Endothelial cell (in vitro differentiated cells): ENCODE measurements around the gene SPACA9. TPM values are rescaled to one million over a fixed set of nuclear protein-coding genes. Genes with fewer than 3 reads are reported as not detected.

Experiments
- DNase-seq: peaks from one replicate; pipeline ENCODE4 v3.0.0; 2021; ENCODE audit warnings: low spot score
- H3K27ac Mint-ChIP-seq: one replicate; pipeline ENCODE4 v1.8.0; 2021; ENCODE audit warnings: mixed read lengths, inconsistent platforms; ENCODE audit not compliant: unreplicated experiment
- H3K27me3 Mint-ChIP-seq: one replicate; pipeline ENCODE4 v1.8.0; 2021; ENCODE audit warnings: mild to moderate bottlenecking, moderate library complexity, mixed read lengths, inconsistent platforms; ENCODE audit not compliant: unreplicated experiment
- H3K36me3 Mint-ChIP-seq: one replicate; pipeline ENCODE4 v1.8.0; 2021; ENCODE audit warnings: mild to moderate bottlenecking, low read depth, mixed read lengths, inconsistent platforms; ENCODE audit not compliant: unreplicated experiment
- H3K4me1 Mint-ChIP-seq: one replicate; pipeline ENCODE4 v1.8.0; 2021; ENCODE audit warnings: mild to moderate bottlenecking, mixed read lengths, inconsistent platforms; ENCODE audit not compliant: unreplicated experiment
- H3K4me3 Mint-ChIP-seq: one replicate; pipeline ENCODE4 v1.8.0; 2021; ENCODE audit warnings: mild to moderate bottlenecking, mixed read lengths, inconsistent platforms; ENCODE audit not compliant: unreplicated experiment
- H3K9me3 Mint-ChIP-seq: one replicate; pipeline ENCODE4 v1.8.0; 2021; ENCODE audit warnings: mixed read lengths, inconsistent platforms; ENCODE audit not compliant: unreplicated experiment
- total RNA-seq: library from RNA; stranded (reverse); fragmentation: NEBNext Ultra II Directional; extraction: Animal tissue kit (Norgen Biotek cat#: 25700); gene quantifications from one replicate; pipeline ENCODE4 v1.2.1, GENCODE V29; 2021; ENCODE audit not compliant: unreplicated experiment
- TF ChIP-seq, protein P1 (sequence below): fragments of 200-600 bp; sonication (generic); IDR thresholded peaks from one replicate; pipeline ENCODE4 v1.5.0; 2021; ENCODE audit warnings: antibody characterized with exemption; ENCODE audit not compliant: unreplicated experiment

Gene SPACA9
- total RNA-seq, 1 donor from 2014 or later = 2.7 TPM

GRCh38 chr9:132855904-132856303 lies 22.8 kb upstream of the SPACA9 start:
- Mint-ChIP-seq H3K36me3 (no peaks in the 10 kb centered on the region), H3K9me3 (no peaks in the 10 kb centered on the region), H3K4me3 (no peak overlapping the region), H3K27ac (no peak overlapping the region), H3K4me1 (peaks cover 14% of the 10 kb centered on the region), H3K27me3 (peaks cover 9% of the 10 kb centered on the region)
- TF ChIP-seq, protein P1, sequence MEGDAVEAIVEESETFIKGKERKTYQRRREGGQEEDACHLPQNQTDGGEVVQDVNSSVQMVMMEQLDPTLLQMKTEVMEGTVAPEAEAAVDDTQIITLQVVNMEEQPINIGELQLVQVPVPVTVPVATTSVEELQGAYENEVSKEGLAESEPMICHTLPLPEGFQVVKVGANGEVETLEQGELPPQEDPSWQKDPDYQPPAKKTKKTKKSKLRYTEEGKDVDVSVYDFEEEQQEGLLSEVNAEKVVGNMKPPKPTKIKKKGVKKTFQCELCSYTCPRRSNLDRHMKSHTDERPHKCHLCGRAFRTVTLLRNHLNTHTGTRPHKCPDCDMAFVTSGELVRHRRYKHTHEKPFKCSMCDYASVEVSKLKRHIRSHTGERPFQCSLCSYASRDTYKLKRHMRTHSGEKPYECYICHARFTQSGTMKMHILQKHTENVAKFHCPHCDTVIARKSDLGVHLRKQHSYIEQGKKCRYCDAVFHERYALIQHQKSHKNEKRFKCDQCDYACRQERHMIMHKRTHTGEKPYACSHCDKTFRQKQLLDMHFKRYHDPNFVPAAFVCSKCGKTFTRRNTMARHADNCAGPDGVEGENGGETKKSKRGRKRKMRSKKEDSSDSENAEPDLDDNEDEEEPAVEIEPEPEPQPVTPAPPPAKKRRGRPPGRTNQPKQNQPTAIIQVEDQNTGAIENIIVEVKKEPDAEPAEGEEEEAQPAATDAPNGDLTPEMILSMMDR = no peak
- no peak for DNase-seq

GRCh38 chr9:132857031-132857430 lies 21.7 kb upstream of the SPACA9 start:
- no peak for DNase-seq
- Mint-ChIP-seq H3K27ac (no peak overlapping the region), H3K4me3 (no peak overlapping the region), H3K27me3 (peaks cover 9% of the 10 kb centered on the region), H3K4me1 (peaks cover 14% of the 10 kb centered on the region), H3K36me3 (no peaks in the 10 kb centered on the region), H3K9me3 (no peaks in the 10 kb centered on the region)
- TF ChIP-seq, protein P1 = no peak

GRCh38 chr9:132857616-132858342 lies 20.9 kb upstream of the SPACA9 start:
- Mint-ChIP-seq H3K4me3 (no peak overlapping the region), H3K27me3 (peaks cover 9% of the 10 kb centered on the region), H3K27ac (no peak overlapping the region), H3K4me1 (peaks cover 14% of the 10 kb centered on the region), H3K9me3 (no peaks in the 10 kb centered on the region), H3K36me3 (no peaks in the 10 kb centered on the region)
- TF ChIP-seq, protein P1 = no peak
- no peak for DNase-seq

- TF ChIP-seq, protein P1 = no peak
- Mint-ChIP-seq H3K9me3 (no peaks in the 10 kb centered on the region), H3K4me1 (peaks cover 14% of the 10 kb centered on the region), H3K27me3 (peaks cover 9% of the 10 kb centered on the region), H3K27ac (no peak overlapping the region), H3K36me3 (no peaks in the 10 kb centered on the region), H3K4me3 (no peak overlapping the region)
- no peak for DNase-seq
Measured at GRCh38 chr9:132858751-132859150, 19.9 kb upstream of the SPACA9 start.

GRCh38 chr9:132861666-132862065 lies 17.0 kb upstream of the SPACA9 start:
- H3K27me3 Mint-ChIP-seq = peaks cover 8% of the 10 kb centered on the region
- no peaks in the 10 kb centered on the region for H3K9me3 Mint-ChIP-seq
- H3K27ac Mint-ChIP-seq = no peak overlapping the region
- no peaks in the 10 kb centered on the region for H3K36me3 Mint-ChIP-seq
- no peak for DNase-seq
- H3K4me3 Mint-ChIP-seq = no peak overlapping the region
- H3K4me1 Mint-ChIP-seq = peaks cover 3% of the 10 kb centered on the region
- TF ChIP-seq, protein P1 = no peak
